ENCODE results near the gene HK1.
"Not testable (repeated sequence)": the region's sequence is repeated elsewhere in the genome, so short reads cannot be mapped to it uniquely, and the experiment has no call there.

The HK1 gene

GRCh38 chr10:69242040-69242851, 36.0 kb upstream of the HK1 start:
- H3K4me1 ChIP-seq (ENCODE audit: insufficient read depth, low read length) = peaks cover 8% of the 10 kb centered on the region
- H3K27me3 ChIP-seq (ENCODE audit: insufficient read depth, low read length) = no peaks in the 10 kb centered on the region
- WGBS = 92% methylated on average over 10 of the region's 11 CpGs
- H3K9me3 ChIP-seq (ENCODE audit: insufficient read depth, low read depth, low read length) = no peaks in the 10 kb centered on the region
- H3K4me3 ChIP-seq (ENCODE audit: low read length) = no peak overlapping the region
- H3K9ac ChIP-seq (ENCODE audit: low read depth, low read length) = no peak overlapping the region
- H3K36me3 ChIP-seq (ENCODE audit: insufficient read depth, low read length) = no peaks in the 10 kb centered on the region
- H3K27ac ChIP-seq (ENCODE audit: low read depth, low read length) = no peak overlapping the region

- H3K27me3 ChIP-seq (ENCODE audit: insufficient read depth, low read length) = no peaks in the 10 kb centered on the region
- H3K9ac ChIP-seq (ENCODE audit: low read depth, low read length) = no peak overlapping the region
- 87% methylated on average over 5 of the region's 5 CpGs for WGBS
- H3K4me1 ChIP-seq (ENCODE audit: insufficient read depth, low read length) = peaks cover 6% of the 10 kb centered on the region
- H3K36me3 ChIP-seq (ENCODE audit: insufficient read depth, low read length) = no peaks in the 10 kb centered on the region
- H3K9me3 ChIP-seq (ENCODE audit: insufficient read depth, low read depth, low read length) = no peaks in the 10 kb centered on the region
- no peak overlapping the region for H3K27ac ChIP-seq (ENCODE audit: low read depth, low read length)
- H3K4me3 ChIP-seq (ENCODE audit: low read length) = no peak overlapping the region
These were observed 35.5 kb upstream of the HK1 start for GRCh38 chr10:69242852-69243212.

GRCh38 chr10:69243817-69244216, 34.5 kb upstream of the HK1 start:
- 95% methylated on average over 10 of the region's 10 CpGs for WGBS
- Histone ChIP-seq H3K4me1 (ENCODE audit: insufficient read depth, low read length) (peaks cover 5% of the 10 kb centered on the region; the same call in 1 of the 2 replicates), H3K9me3 (ENCODE audit: insufficient read depth, low read depth, low read length) (no peaks in the 10 kb centered on the region), H3K27ac (ENCODE audit: low read depth, low read length) (no peak overlapping the region), H3K36me3 (ENCODE audit: insufficient read depth, low read length) (no peaks in the 10 kb centered on the region), H3K9ac (ENCODE audit: low read depth, low read length) (no peak overlapping the region), H3K4me3 (ENCODE audit: low read length) (no peak overlapping the region), H3K27me3 (ENCODE audit: insufficient read depth, low read length) (no peaks in the 10 kb centered on the region)

- H3K36me3 ChIP-seq (ENCODE audit: insufficient read depth, low read length) = no peaks in the 10 kb centered on the region
- no peaks in the 10 kb centered on the region for H3K27me3 ChIP-seq (ENCODE audit: insufficient read depth, low read length)
- no peak overlapping the region for H3K9ac ChIP-seq (ENCODE audit: low read depth, low read length)
- H3K27ac ChIP-seq (ENCODE audit: low read depth, low read length) = no peak overlapping the region
- WGBS = 96% methylated on average over 5 of the region's 5 CpGs
- no peak overlapping the region for H3K4me3 ChIP-seq (ENCODE audit: low read length)
- no peaks in the 10 kb centered on the region for H3K9me3 ChIP-seq (ENCODE audit: insufficient read depth, low read depth, low read length)
- peaks cover 5% of the 10 kb centered on the region; the same call in 1 of the 2 replicates for H3K4me1 ChIP-seq (ENCODE audit: insufficient read depth, low read length)
These were observed 32.3 kb upstream of the HK1 start for GRCh38 chr10:69246036-69246435.

GRCh38 chr10:69246581-69247312, 31.5 kb upstream of the HK1 start:
- Histone ChIP-seq H3K36me3 (ENCODE audit: insufficient read depth, low read length) (no peaks in the 10 kb centered on the region), H3K9ac (ENCODE audit: low read depth, low read length) (no peak overlapping the region), H3K4me3 (ENCODE audit: low read length) (no peak overlapping the region), H3K27me3 (ENCODE audit: insufficient read depth, low read length) (no peaks in the 10 kb centered on the region), H3K4me1 (ENCODE audit: insufficient read depth, low read length) (peaks cover 5% of the 10 kb centered on the region; the same call in 1 of the 2 replicates), H3K9me3 (ENCODE audit: insufficient read depth, low read depth, low read length) (0 out of 2 replicates have a peak, but pooled peaks cover 2% of the 10 kb centered on the region), H3K27ac (ENCODE audit: low read depth, low read length) (no peak overlapping the region)
- 87% methylated on average over 14 of the region's 14 CpGs for WGBS

GRCh38 chr10:69247313-69247710, 31.0 kb upstream of the HK1 start:
- Histone ChIP-seq H3K9me3 (ENCODE audit: insufficient read depth, low read depth, low read length) (0 out of 2 replicates have a peak, but pooled peaks cover 2% of the 10 kb centered on the region), H3K9ac (ENCODE audit: low read depth, low read length) (no peak overlapping the region), H3K36me3 (ENCODE audit: insufficient read depth, low read length) (no peaks in the 10 kb centered on the region), H3K27me3 (ENCODE audit: insufficient read depth, low read length) (no peaks in the 10 kb centered on the region), H3K4me1 (ENCODE audit: insufficient read depth, low read length) (peaks cover 5% of the 10 kb centered on the region; the same call in 1 of the 2 replicates), H3K4me3 (ENCODE audit: low read length) (no peak overlapping the region), H3K27ac (ENCODE audit: low read depth, low read length) (no peak overlapping the region)
- 96% methylated on average over 13 of the region's 13 CpGs for WGBS

GRCh38 chr10:69248117-69248730, 30.1 kb upstream of the HK1 start:
- H3K27me3 ChIP-seq (ENCODE audit: insufficient read depth, low read length) = no peaks in the 10 kb centered on the region
- 0 out of 2 replicates have a peak, but pooled peaks cover 2% of the 10 kb centered on the region for H3K9me3 ChIP-seq (ENCODE audit: insufficient read depth, low read depth, low read length)
- no peaks in the 10 kb centered on the region for H3K4me1 ChIP-seq (ENCODE audit: insufficient read depth, low read length)
- no peak overlapping the region for H3K27ac ChIP-seq (ENCODE audit: low read depth, low read length)
- no peak overlapping the region for H3K4me3 ChIP-seq (ENCODE audit: low read length)
- no peak overlapping the region for H3K9ac ChIP-seq (ENCODE audit: low read depth, low read length)
- WGBS = 88% methylated on average over 24 of the region's 24 CpGs
- no peaks in the 10 kb centered on the region for H3K36me3 ChIP-seq (ENCODE audit: insufficient read depth, low read length)

GRCh38 chr10:69250041-69250440, 28.3 kb upstream of the HK1 start:
- Histone ChIP-seq H3K27me3 (ENCODE audit: insufficient read depth, low read length) (no peaks in the 10 kb centered on the region), H3K27ac (ENCODE audit: low read depth, low read length) (no peak overlapping the region), H3K9me3 (ENCODE audit: insufficient read depth, low read depth, low read length) (0 out of 2 replicates have a peak, but pooled peaks cover 2% of the 10 kb centered on the region), H3K4me1 (ENCODE audit: insufficient read depth, low read length) (no peaks in the 10 kb centered on the region), H3K4me3 (ENCODE audit: low read length) (no peak overlapping the region), H3K9ac (ENCODE audit: low read depth, low read length) (no peak overlapping the region), H3K36me3 (ENCODE audit: insufficient read depth, low read length) (no peaks in the 10 kb centered on the region)
- WGBS = 94% methylated on average over 14 of the region's 14 CpGs

GRCh38 chr10:69251417-69251816, 26.9 kb upstream of the HK1 start:
- H3K4me3 ChIP-seq (ENCODE audit: low read length); H3K36me3 ChIP-seq (ENCODE audit: insufficient read depth, low read length); H3K27me3 ChIP-seq (ENCODE audit: insufficient read depth, low read length); H3K9ac ChIP-seq (ENCODE audit: low read depth, low read length); H3K4me1 ChIP-seq (ENCODE audit: insufficient read depth, low read length); H3K9me3 ChIP-seq (ENCODE audit: insufficient read depth, low read depth, low read length); H3K27ac ChIP-seq (ENCODE audit: low read depth, low read length): not testable (repeated sequence)
- no CpG with 5 or more reads among the region's 2 CpGs for WGBS

- Histone ChIP-seq H3K4me3 (ENCODE audit: low read length) (no peak overlapping the region), H3K27ac (ENCODE audit: low read depth, low read length) (no peak overlapping the region), H3K4me1 (ENCODE audit: insufficient read depth, low read length) (no peaks in the 10 kb centered on the region), H3K27me3 (ENCODE audit: insufficient read depth, low read length) (no peaks in the 10 kb centered on the region), H3K36me3 (ENCODE audit: insufficient read depth, low read length) (no peaks in the 10 kb centered on the region), H3K9ac (ENCODE audit: low read depth, low read length) (no peak overlapping the region), H3K9me3 (ENCODE audit: insufficient read depth, low read depth, low read length) (0 out of 2 replicates have a peak, but pooled peaks cover 2% of the 10 kb centered on the region)
- WGBS = 82% methylated on average over 3 of the region's 3 CpGs
These were observed 25.1 kb upstream of the HK1 start for GRCh38 chr10:69253171-69253570.

GRCh38 chr10:69254877-69255276, 23.4 kb upstream of the HK1 start:
- H3K27me3 ChIP-seq (ENCODE audit: insufficient read depth, low read length) = no peaks in the 10 kb centered on the region
- no peak overlapping the region for H3K9ac ChIP-seq (ENCODE audit: low read depth, low read length)
- no peaks in the 10 kb centered on the region for H3K4me1 ChIP-seq (ENCODE audit: insufficient read depth, low read length)
- H3K27ac ChIP-seq (ENCODE audit: low read depth, low read length) = no peak overlapping the region
- 0 out of 2 replicates have a peak, but pooled peaks cover 2% of the 10 kb centered on the region for H3K9me3 ChIP-seq (ENCODE audit: insufficient read depth, low read depth, low read length)
- no peak overlapping the region for H3K4me3 ChIP-seq (ENCODE audit: low read length)
- 78% methylated on average over 7 of the region's 7 CpGs for WGBS
- H3K36me3 ChIP-seq (ENCODE audit: insufficient read depth, low read length) = no peaks in the 10 kb centered on the region

Data from HUES64 (cell line).